ENCODE data around the gene MCUB. TPM values are rescaled to one million over a fixed set of nuclear protein-coding genes. Genes with fewer than 3 reads are reported as not detected.

MCUB gene
- total RNA-seq, 2 donors from 2014 or later, result 1.00 to 5.2 TPM

DNA sequence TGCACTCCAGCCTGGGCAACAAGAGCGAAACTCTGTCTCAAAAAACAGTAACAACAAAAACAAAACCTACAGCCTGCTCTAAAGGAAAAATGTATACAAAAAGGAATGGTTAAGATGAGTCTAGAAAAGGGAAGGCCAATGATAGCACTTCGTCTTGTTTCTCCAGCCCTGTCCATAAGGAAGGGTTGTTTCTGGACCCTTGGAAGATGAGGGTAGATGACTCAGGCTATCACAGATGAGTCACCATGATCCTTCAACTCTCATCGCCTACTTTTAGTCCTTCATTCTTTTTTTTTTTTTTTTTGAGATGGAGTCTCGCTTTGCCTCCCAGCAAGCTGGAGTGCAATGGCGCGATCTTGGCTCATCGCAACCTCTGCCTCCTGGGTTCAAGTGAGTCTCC lies 161.0 kb downstream of the MCUB start:
- DNase-seq, result no peak
- WGBS, 2 experiments (ENCODE audit: insufficient coverage in 1 of 2, insufficient read length in 1 of 2), result 96 to 98% methylated on average over 5 to 6 of the region's 7 CpGs
- peaks cover 23% of the 10 kb centered on the region for H3K36me3 ChIP-seq (ENCODE audit: control insufficient read depth, insufficient read depth, low read length)
- TF ChIP-seq, protein P1, sequence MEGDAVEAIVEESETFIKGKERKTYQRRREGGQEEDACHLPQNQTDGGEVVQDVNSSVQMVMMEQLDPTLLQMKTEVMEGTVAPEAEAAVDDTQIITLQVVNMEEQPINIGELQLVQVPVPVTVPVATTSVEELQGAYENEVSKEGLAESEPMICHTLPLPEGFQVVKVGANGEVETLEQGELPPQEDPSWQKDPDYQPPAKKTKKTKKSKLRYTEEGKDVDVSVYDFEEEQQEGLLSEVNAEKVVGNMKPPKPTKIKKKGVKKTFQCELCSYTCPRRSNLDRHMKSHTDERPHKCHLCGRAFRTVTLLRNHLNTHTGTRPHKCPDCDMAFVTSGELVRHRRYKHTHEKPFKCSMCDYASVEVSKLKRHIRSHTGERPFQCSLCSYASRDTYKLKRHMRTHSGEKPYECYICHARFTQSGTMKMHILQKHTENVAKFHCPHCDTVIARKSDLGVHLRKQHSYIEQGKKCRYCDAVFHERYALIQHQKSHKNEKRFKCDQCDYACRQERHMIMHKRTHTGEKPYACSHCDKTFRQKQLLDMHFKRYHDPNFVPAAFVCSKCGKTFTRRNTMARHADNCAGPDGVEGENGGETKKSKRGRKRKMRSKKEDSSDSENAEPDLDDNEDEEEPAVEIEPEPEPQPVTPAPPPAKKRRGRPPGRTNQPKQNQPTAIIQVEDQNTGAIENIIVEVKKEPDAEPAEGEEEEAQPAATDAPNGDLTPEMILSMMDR (conservative IDR thresholded peaks at IDR 0.05), result no peak
- peaks cover 3% of the 10 kb centered on the region for H3K4me1 Mint-ChIP-seq
- peaks cover 2% of the 10 kb centered on the region for H3K9me3 Mint-ChIP-seq
- H3K9ac ChIP-seq (ENCODE audit: extremely low read depth, low read length, poor library complexity, severe bottlenecking), result no peak overlapping the region
- H3K4me1 ChIP-seq (ENCODE audit: control insufficient read depth, insufficient read depth, low read length), result no peaks in the 10 kb centered on the region
- H3K27me3 ChIP-seq (ENCODE audit: control insufficient read depth, insufficient read depth, low read length, poor library complexity, severe bottlenecking), result no peaks in the 10 kb centered on the region
- no peak overlapping the region for H3K4me3 Mint-ChIP-seq
- H3K9me3 ChIP-seq (ENCODE audit: control insufficient read depth, low read length), result peaks cover 24% of the 10 kb centered on the region
- no peak overlapping the region for H3K27ac Mint-ChIP-seq
- no peak overlapping the region for H3K27ac ChIP-seq (ENCODE audit: low read depth, low read length)
- peaks cover 39% of the 10 kb centered on the region for H3K36me3 Mint-ChIP-seq (ENCODE audit: low read depth)
- H3K4me3 ChIP-seq (ENCODE audit: low read length), result no peak overlapping the region
- no peaks in the 10 kb centered on the region for H3K27me3 Mint-ChIP-seq (ENCODE audit: insufficient read depth)

DNA sequence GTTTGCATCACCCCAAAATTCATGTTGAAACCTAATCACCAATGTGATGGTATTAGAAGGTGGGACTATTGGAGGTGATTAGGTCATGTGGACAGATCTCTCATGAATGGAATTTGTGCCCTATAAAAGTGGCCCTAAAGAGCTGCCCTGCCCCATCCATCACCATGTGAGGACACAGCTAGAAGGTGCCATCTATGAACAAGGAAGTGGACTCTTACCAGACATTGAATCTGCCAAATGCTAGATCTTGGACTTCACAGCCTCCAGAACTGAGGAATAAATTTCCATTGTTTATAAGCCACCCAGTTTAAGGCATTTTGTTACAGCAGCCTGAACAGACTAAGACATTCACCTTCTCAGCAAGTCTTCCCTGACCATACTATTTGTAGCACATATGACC lies 162.3 kb downstream of the MCUB start:
- H3K4me3 Mint-ChIP-seq, result no peak overlapping the region
- peaks cover 2% of the 10 kb centered on the region for H3K9me3 Mint-ChIP-seq
- no peaks in the 10 kb centered on the region for H3K27me3 Mint-ChIP-seq (ENCODE audit: insufficient read depth)
- H3K36me3 ChIP-seq (ENCODE audit: control insufficient read depth, insufficient read depth, low read length), result peaks cover 10% of the 10 kb centered on the region
- no peak overlapping the region for H3K27ac ChIP-seq (ENCODE audit: low read depth, low read length)
- H3K4me1 Mint-ChIP-seq, result peaks cover 3% of the 10 kb centered on the region
- peaks cover 14% of the 10 kb centered on the region for H3K9me3 ChIP-seq (ENCODE audit: control insufficient read depth, low read length)
- no peak overlapping the region for H3K27ac Mint-ChIP-seq
- no peaks in the 10 kb centered on the region for H3K27me3 ChIP-seq (ENCODE audit: control insufficient read depth, insufficient read depth, low read length, poor library complexity, severe bottlenecking)
- DNase-seq, result no peak
- H3K4me3 ChIP-seq (ENCODE audit: low read length), result no peak overlapping the region
- TF ChIP-seq, protein P1 (conservative IDR thresholded peaks at IDR 0.05), result no peak
- H3K9ac ChIP-seq (ENCODE audit: extremely low read depth, low read length, poor library complexity, severe bottlenecking), result no peak overlapping the region
- H3K4me1 ChIP-seq (ENCODE audit: control insufficient read depth, insufficient read depth, low read length), result no peaks in the 10 kb centered on the region
- H3K36me3 Mint-ChIP-seq (ENCODE audit: low read depth), result peaks cover 30% of the 10 kb centered on the region

DNA sequence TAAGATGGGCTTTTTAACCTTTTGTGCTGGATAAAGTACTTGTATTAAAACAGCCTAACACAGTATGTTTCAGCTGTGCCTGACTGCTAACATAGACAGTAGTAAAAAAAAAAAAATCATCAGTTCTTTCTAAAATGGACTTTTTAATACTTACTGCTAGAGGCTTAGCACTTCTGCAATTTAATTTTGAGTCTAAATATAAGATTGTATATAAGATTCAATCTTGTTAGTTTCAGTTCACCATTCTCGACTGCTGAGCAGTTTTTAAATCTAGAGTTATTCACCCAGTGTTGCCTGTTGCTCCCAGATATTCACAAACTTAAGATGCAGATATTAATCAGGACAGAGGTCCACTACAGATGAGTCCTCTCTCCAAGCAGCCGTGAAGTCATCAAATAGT lies 163.1 kb downstream of the MCUB start:
- H3K4me1 Mint-ChIP-seq, result peaks cover 6% of the 10 kb centered on the region
- TF ChIP-seq, protein P1 (conservative IDR thresholded peaks at IDR 0.05), result no peak
- H3K9me3 ChIP-seq (ENCODE audit: control insufficient read depth, low read length), result peaks cover 10% of the 10 kb centered on the region
- H3K36me3 Mint-ChIP-seq (ENCODE audit: low read depth), result peaks cover 27% of the 10 kb centered on the region
- no peak overlapping the region for H3K27ac ChIP-seq (ENCODE audit: low read depth, low read length)
- no peak overlapping the region for H3K4me3 ChIP-seq (ENCODE audit: low read length)
- H3K27ac Mint-ChIP-seq, result no peak overlapping the region
- peaks cover 5% of the 10 kb centered on the region for H3K36me3 ChIP-seq (ENCODE audit: control insufficient read depth, insufficient read depth, low read length)
- no peak overlapping the region for H3K9ac ChIP-seq (ENCODE audit: extremely low read depth, low read length, poor library complexity, severe bottlenecking)
- peaks cover 2% of the 10 kb centered on the region for H3K9me3 Mint-ChIP-seq
- no peak overlapping the region for H3K4me3 Mint-ChIP-seq
- H3K4me1 ChIP-seq (ENCODE audit: control insufficient read depth, insufficient read depth, low read length), result no peaks in the 10 kb centered on the region
- WGBS, 2 experiments (ENCODE audit: insufficient coverage in 1 of 2, insufficient read length in 1 of 2), result 93 to 94% methylated on average over 2 of the region's 2 CpGs
- DNase-seq, result no peak
- no peaks in the 10 kb centered on the region for H3K27me3 ChIP-seq (ENCODE audit: control insufficient read depth, insufficient read depth, low read length, poor library complexity, severe bottlenecking)
- H3K27me3 Mint-ChIP-seq (ENCODE audit: insufficient read depth), result no peaks in the 10 kb centered on the region

Measured in endodermal cell (in vitro differentiated cells).